ACC112 (cell line): ENCODE data around the gene PRKN.

Source experiments
- H2AFZ ChIP-seq: fragments of 200-600 bp; sonication (generic); one replicate; pipeline ENCODE4 v1.6.0; 2017; ENCODE audit warnings: antibody characterized with exemption, low read length; ENCODE audit not compliant: unreplicated experiment
- H3K27ac ChIP-seq: fragments of 200-600 bp; sonication (generic); 2 replicates; pipeline ENCODE4 v1.5.1; 2014; ENCODE audit warnings: low read depth, mild to moderate bottlenecking, antibody characterized with exemption, low read length, moderate library complexity
- H3K27me3 ChIP-seq: fragments of 200-600 bp; sonication (generic); 2 replicates; pipeline ENCODE4 v1.6.1; 2014; ENCODE audit warnings: mild to moderate bottlenecking, antibody characterized with exemption, low read length, moderate library complexity, mixed read lengths; ENCODE audit not compliant: insufficient read depth
- H3K36me3 ChIP-seq: fragments of 200-600 bp; sonication (generic); 2 replicates; pipeline ENCODE4 v1.6.1; 2016; ENCODE audit warnings: mild to moderate bottlenecking, antibody characterized with exemption, low read length, moderate library complexity, mixed read lengths; ENCODE audit not compliant: insufficient read depth
- H3K4me1 ChIP-seq: fragments of 200-600 bp; sonication (generic); one replicate; pipeline ENCODE4 v1.6.1; 2016; ENCODE audit warnings: low read length, mixed read lengths; ENCODE audit not compliant: insufficient read depth, unreplicated experiment, control insufficient read depth
- H3K4me3 ChIP-seq: fragments of 200-600 bp; sonication (generic); 2 replicates; pipeline ENCODE4 v1.5.1; 2014; ENCODE audit warnings: mild to moderate bottlenecking, low read depth, low read length
- H3K79me2 ChIP-seq: fragments of 200-600 bp; sonication (generic); one replicate; pipeline ENCODE4 v1.6.0; 2016; ENCODE audit warnings: low read length; ENCODE audit not compliant: control insufficient read depth, unreplicated experiment, insufficient read depth

The PRKN gene

GRCh38 chr6:161300823-161301222 lies 1426.7 kb downstream of the PRKN start:
- Histone ChIP-seq H3K4me3 (no peak overlapping the region), H3K27ac (peak overlapping the region; percentile 85), H3K27me3 (no peaks in the 10 kb centered on the region), H3K4me1 (peaks cover 37% of the 10 kb centered on the region), H3K36me3 (no peaks in the 10 kb centered on the region; the same call in 1 of the 2 replicates), H2AFZ (no peak overlapping the region), H3K79me2 (no peaks in the 10 kb centered on the region)

- Histone ChIP-seq H3K27ac (no peak overlapping the region), H3K79me2 (no peaks in the 10 kb centered on the region), H3K27me3 (no peaks in the 10 kb centered on the region), H3K36me3 (no peaks in the 10 kb centered on the region; the same call in 1 of the 2 replicates), H3K4me3 (no peak overlapping the region), H3K4me1 (peaks cover 37% of the 10 kb centered on the region), H2AFZ (no peak overlapping the region)
Observed at GRCh38 chr6:161299726-161300125, 1427.8 kb downstream of the PRKN start.
